AG04450 (cell line): ENCODE measurements around the gene TXNDC12. TPM values are rescaled to one million over a fixed set of nuclear protein-coding genes. Genes with fewer than 3 reads are reported as not detected.
"Not testable (repeated sequence)": the region's sequence is repeated elsewhere in the genome, so short reads cannot be mapped to it uniquely, and the experiment has no call there.

Experiments used
- CTCF ChIA-PET: fragments of 300-600, 350-600 bp; formaldehyde crosslinking; extraction: SDS; loops from one replicate; lab custom pipeline; 2022; ENCODE audit warnings: antibody characterized with exemption, inconsistent platforms; lab: Charles Lee
- POLR2A ChIA-PET: fragments of 350-600 bp; formaldehyde crosslinking; extraction: SDS; loops from one replicate; lab custom pipeline; 2021; ENCODE audit warnings: antibody characterized with exemption, inconsistent platforms; lab: Yijun Ruan, JAX
- DNase-seq: peaks from one replicate; pipeline ENCODE4 v3.0.0-alpha.2; 2011; ENCODE audit warnings: low read depth, low spot score
- H3K27ac ChIP-seq: one replicate; pipeline ENCODE4 v1.5.1; 2012; ENCODE audit warnings: low read depth, low read length, control low read depth
- H3K27me3 ChIP-seq: one replicate; pipeline ENCODE4 v1.6.0; 2012; ENCODE audit warnings: low read length; ENCODE audit not compliant: control insufficient read depth, insufficient read depth
- H3K4me3 ChIP-seq: 2 replicates; pipeline ENCODE4 v1.5.1; 2011; ENCODE audit warnings: mild to moderate bottlenecking, low read depth, low read length, control low read depth
- H3K9me3 ChIP-seq: 2 replicates; pipeline ENCODE4 v1.5.1; 2012; ENCODE audit warnings: low read length; ENCODE audit not compliant: control insufficient read depth, insufficient read depth
- CTCF ChIP-seq: IDR thresholded peaks from 2 replicates; pipeline ENCODE4 v1.5.1; 2011; ENCODE audit warnings: low read depth, low read length, control low read depth, inconsistent platforms
- polyA plus RNA-seq: library from polyadenylated mRNA; depleted of rRNA; stranded (reverse); fragments of >200 nt; gene quantifications from 2 replicates; pipeline ENCODE4 v1.2.3, GENCODE V29; 2011

Gene TXNDC12
- polyA plus RNA-seq, 1 experiment, result 55.8 TPM

DNA sequence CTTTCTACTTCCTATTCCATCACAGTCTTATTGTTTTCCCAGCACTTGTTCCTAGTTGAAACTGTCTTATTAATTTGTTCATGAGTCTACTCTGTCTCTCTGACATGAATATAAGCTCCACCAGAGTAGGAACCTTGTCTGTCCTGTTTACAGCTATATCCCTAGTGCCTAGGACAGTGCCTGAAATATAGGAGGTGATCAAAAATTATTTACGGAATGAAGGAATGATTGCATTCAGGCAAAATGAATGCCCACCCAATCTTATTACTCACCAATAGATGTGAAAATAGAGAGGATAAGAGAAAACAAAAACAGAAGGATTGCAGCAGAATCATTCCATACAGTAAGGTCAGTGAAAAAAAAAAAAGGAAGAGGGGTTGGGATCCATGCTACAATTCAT, 1.1 kb downstream of the TXNDC12 start:
- no peak for DNase-seq
- ChIA-PET POLR2A (no interaction called here), CTCF (no interaction called here)
- Histone ChIP-seq H3K4me3 (peak overlapping the region; percentile 90), H3K27me3 (no peaks in the 10 kb centered on the region), H3K9me3 (no peaks in the 10 kb centered on the region; the same call in 1 of the 2 replicates), H3K27ac (no peak overlapping the region)
- TF ChIP-seq CTCF, result no peak

DNA sequence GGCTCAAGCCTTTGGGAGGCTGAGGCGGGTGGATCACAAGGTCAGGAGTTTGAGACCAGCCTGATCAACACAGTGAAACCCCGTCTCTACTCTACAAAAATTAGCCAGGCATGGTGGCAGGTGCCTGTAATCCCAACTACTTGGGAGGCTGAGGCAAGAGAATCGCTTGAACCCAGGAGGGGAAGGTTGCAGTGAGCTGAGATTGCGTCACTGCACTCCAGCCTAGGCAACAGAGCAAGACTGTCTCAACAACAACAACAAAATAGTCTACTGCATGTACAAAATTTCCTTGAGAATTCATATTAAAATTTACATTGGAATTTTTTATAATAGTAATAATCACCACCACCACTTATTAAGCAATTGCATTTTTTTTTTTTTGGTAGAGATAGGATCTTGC, 5.7 kb downstream of the TXNDC12 start:
- POLR2A ChIA-PET, H3K4me3 ChIP-seq, H3K9me3 ChIP-seq, DNase-seq, H3K27ac ChIP-seq, H3K27me3 ChIP-seq, CTCF ChIA-PET: not testable (repeated sequence)

DNA sequence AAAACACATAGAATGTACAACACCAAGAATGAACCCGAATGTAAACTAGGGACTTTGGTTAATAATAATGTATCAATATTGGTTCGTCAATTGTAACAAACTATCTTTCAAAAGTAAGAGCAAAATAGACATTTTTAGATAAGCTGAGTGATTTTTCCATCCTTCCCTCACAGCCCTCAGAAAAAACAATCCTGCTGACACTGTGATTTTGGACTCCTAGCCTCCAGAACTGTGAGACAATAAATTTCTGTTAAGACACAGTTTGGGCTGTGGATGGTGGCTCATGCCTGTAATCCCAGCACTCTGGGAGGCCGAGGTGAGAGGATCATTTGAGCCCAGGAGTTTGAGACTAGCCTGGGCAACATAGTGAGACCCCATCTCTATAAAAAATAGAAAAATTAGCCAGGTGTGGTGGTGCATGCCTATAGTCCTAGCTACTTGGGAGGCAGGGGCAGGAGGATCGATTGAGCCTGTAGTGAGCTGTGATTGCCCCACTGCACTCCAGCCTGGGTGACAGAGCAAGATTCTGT, 9.3 kb downstream of the TXNDC12 start:
- H3K4me3 ChIP-seq, H3K9me3 ChIP-seq, DNase-seq, H3K27ac ChIP-seq, POLR2A ChIA-PET, CTCF ChIA-PET, H3K27me3 ChIP-seq: not testable (repeated sequence)

GRCh38 chr1:52045236-52045635, 9.8 kb downstream of the TXNDC12 start:
- POLR2A ChIA-PET, result no interaction called here
- Histone ChIP-seq H3K27ac (no peak overlapping the region), H3K4me3 (no peak overlapping the region), H3K27me3 (no peaks in the 10 kb centered on the region), H3K9me3 (no peaks in the 10 kb centered on the region)
- no peak for TF ChIP-seq CTCF
- no peak for DNase-seq
- CTCF ChIA-PET, result no interaction called here

GRCh38 chr1:52041551-52042185, 13.3 kb downstream of the TXNDC12 start:
- no peak overlapping the region for H3K27ac ChIP-seq
- H3K4me3 ChIP-seq, result no peak overlapping the region
- no peaks in the 10 kb centered on the region for H3K27me3 ChIP-seq
- H3K9me3 ChIP-seq, result no peaks in the 10 kb centered on the region
- ChIA-PET CTCF (interaction anchor here (1.0 kb wide), 1 partner anchor 59 kb away, joined by 3 read pairs; no protein-coding TSS in a partner anchor), POLR2A (no interaction called here)
- no peak for DNase-seq
- no peak for TF ChIP-seq CTCF

DNA sequence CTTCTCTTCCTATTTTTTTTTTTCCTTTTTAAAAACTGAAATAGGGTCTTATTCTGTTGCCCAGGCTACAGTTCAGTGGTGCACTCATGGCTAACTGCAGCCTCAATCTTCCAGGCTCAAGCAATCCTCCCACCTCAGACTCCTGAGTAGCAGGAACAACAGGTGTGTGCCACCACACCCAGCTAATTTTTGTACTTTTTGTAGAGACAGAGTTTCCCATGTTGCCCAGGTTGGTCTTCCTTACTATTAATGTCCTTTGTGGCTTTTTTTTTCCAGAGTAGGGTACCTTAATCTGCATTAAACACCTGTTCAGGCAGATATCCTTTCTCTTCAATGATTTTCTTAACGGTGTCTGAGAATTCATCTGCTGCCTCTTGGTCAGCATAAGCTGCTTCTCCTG, 17.1 kb downstream of the TXNDC12 start:
- H3K4me3 ChIP-seq, result no peak overlapping the region
- ChIA-PET POLR2A (interaction anchor here (0.7 kb wide), 1 partner anchor 426 kb away, joined by 6 read pairs; no protein-coding TSS in a partner anchor), CTCF (interaction anchor here (0.8 kb wide), 1 partner anchor 10 kb away, joined by 4 read pairs; no protein-coding TSS in a partner anchor)
- no peak for DNase-seq
- no peaks in the 10 kb centered on the region for H3K9me3 ChIP-seq
- H3K27ac ChIP-seq, result no peak overlapping the region
- no peaks in the 10 kb centered on the region for H3K27me3 ChIP-seq
- no peak for TF ChIP-seq CTCF
